Activated effector memory CD4-positive, alpha-beta T cell treated with Interleukin-2 at 50 U/mL for 16 hours (primary cell): Measurements from ENCODE around the gene RPRML.
"Not testable (repeated sequence)": the region's sequence is repeated elsewhere in the genome, so short reads cannot be mapped to it uniquely, and the experiment has no call there.

Experiments used
- DNase-seq: peaks from one replicate; pipeline ENCODE4 v3.0.0-alpha.2; 2020

Gene RPRML

GRCh38 chr17:46975287-46975686 is 3.8 kb downstream of the RPRML start:
- no peak for DNase-seq

DNA sequence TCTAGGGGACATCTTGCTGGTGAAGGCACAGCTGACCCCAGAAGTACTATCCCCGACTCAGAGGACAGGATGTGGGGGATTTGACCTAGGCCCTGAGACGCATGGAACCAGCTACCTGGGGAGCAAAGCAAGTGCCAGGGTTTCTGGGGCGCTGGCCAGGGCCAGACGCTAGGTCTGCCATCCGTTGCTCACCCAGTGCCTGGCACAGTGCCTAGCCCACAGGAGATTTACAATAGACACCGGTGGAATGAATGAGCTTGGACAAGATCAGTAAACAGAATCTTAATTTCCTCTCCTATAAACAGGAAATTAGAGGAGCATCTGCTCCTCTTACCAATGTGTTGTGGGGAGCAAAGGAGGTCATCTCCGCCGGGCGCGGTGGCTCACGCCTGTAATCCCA is 5.0 kb downstream of the RPRML start:
- no peak for DNase-seq

- no peak for DNase-seq
Observed at GRCh38 chr17:46972346-46972745, 6.7 kb downstream of the RPRML start.

DNA sequence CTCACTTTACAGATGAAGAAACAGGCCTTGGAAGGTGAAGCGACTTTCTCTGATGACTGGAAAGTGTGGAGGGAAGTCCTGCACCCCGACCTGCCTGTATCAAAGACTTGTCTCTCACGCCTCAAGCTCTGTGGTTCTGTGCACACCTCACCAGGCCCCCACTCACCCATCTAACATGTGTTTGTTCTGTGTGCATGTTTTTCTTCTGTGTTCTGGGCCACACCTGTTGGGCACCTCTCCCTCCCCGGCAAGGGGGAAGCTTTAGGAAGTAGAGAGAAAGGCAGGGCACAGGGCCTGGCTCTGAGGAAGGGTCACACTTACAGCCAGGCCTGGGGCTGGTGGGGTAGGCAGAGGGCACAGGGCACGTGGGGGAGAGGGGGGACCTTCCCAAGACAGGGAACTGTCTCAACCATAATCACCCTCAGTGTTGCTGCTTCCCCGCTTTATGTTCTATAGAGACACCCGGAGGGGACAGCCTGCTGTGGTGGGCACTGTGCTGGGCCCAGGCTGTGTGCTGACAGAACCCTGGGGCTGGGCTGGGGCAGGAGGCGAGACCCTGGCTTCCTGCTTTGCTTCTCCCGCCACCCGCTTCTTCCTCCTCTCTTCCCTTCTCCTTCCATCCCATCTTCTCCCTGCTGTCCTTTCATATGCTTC is 7.3 kb downstream of the RPRML start:
- DNase-seq = no peak

DNA sequence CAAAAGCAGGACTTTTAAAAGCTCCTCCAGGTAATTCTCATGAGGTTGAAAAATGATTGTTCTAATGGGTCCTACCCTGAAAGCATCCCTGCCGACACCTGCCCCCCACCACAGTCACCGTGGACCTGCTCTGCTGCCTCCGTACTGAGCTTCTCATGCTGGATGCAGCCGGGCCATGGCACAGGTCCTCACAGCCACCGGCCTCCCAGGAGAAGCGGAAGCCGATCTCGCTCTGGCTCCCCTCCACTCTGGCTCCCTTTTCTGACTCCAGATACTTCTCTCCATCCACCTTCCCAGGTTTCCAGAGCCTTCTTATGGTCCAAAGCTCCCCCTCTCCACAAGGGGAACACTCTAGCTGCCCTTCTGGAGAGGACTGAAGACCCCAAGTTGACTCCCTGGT is 10.2 kb downstream of the RPRML start:
- DNase-seq = no peak

- no peak for DNase-seq
Observed at GRCh38 chr17:46968224-46968834, 10.7 kb downstream of the RPRML start.

- DNase-seq = no peak
Observed at GRCh38 chr17:46964315-46965265, 14.5 kb downstream of the RPRML start.

GRCh38 chr17:46963571-46963970 is 15.5 kb downstream of the RPRML start:
- no peak for DNase-seq

DNA sequence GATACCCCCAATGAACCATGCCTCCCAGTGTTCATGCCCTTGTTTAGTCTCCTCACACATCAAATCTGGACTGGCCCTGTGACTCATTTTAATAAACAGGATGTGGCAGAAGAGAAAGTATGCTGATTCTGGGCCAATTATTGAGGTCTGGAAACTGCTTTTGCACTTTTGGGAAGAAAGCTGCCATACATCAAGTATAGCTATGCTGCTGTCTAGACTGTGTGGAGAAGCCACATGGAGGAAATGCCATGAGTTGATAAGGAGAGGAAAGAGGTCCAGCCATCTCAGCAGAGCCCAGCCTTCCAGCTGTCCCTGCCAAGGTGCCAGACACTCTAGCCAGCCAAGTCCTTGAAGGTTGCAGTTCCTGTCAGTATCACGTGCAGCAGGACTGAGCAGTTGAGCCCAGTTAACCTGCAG is 16.7 kb downstream of the RPRML start:
- no peak for DNase-seq

DNA sequence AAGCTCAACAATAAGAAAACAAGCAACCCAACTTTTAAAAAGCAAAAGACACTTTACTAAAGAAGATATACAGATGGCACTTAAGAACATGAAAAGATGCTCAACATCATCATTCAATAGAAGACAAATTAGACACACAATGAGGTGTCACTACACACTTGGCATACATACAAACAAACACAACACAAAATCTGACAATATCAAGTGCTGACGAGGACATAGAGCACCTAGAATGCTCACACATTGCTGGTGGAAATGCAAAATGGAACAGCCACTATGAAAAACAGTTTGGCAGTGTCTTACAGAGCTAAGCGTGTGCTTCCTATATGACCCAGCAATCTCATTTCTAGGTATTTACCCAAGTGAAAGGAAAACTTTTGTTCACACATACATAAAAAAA is 18.9 kb downstream of the RPRML start:
- no peak for DNase-seq

- no peak for DNase-seq
Observed at GRCh38 chr17:46958041-46958591, 20.9 kb downstream of the RPRML start.

- not testable (repeated sequence) for DNase-seq
Observed at GRCh38 chr17:46953191-46953590, 25.9 kb downstream of the RPRML start.

GRCh38 chr17:46952115-46952514 is 26.9 kb downstream of the RPRML start:
- no peak for DNase-seq

DNA sequence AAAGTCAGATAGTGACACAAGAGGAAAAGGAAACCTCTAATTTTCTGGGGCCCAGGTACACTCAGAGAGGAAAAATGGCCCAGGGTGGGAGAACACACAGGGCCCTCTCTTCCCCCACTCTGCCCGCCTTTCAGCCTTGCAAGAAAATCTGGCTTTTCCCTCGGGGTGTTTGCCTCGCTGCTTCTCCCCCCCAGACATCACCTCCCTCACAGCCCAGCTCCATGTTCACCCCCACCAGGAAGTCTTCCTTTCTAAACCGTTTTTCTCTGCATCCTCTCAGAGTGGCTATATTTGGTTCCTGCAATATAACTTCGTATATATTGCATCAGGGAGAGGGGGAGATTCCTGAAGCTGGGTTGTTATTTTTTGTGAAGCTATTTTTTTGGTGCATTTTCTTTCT is 27.3 kb downstream of the RPRML start:
- no peak for DNase-seq

- DNase-seq = no peak
Observed at GRCh38 chr17:46950997-46951621, 27.9 kb downstream of the RPRML start.

GRCh38 chr17:46950342-46950996 is 28.6 kb downstream of the RPRML start:
- no peak for DNase-seq

DNA sequence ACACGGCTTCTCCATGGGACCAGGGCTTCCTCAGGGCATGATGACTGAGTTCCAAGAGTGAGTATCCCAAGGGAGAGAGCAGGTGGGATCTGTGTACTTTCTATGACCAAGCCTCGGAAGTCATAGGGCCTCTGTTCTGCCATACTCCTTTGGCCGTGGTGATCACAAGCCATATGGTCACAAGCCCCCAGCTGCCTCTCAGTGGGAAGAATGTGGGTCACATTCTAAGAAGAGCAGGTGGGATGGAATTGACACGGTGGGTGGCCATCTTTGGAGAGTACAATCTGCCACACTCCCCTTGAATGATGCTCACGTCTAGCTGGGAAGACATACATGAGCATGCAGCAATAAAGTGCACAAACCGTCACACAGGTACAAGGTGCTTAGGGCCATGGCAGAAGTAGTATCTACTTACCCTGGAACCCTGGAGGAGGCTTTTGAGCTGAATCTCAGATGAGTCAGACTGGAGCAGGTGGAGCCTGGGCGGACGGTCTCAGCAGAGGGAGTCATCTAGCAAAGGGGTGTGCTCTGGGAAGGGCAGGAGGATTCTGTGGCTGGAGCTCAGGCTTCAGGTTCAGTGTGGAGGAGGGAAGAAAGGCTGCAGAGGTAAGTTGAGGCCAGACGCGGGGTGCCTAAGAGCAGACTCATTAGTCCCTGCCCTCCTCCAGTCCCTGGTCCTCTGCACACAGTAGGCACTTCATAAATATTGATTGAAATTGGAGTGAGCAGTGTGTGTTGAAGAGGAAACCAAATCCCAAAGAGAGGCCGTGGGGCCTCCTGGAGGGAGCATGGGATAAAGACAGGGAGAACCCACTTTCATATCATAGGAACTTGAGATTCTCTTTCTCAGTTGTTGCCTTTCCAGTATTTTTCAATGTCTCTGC is 29.5 kb downstream of the RPRML start:
- no peak for DNase-seq

GRCh38 chr17:46948544-46948943 is 30.5 kb downstream of the RPRML start:
- no peak for DNase-seq

- no peak for DNase-seq
Observed at GRCh38 chr17:46947216-46947615, 31.8 kb downstream of the RPRML start.

GRCh38 chr17:46944931-46945330 is 34.1 kb downstream of the RPRML start:
- DNase-seq = no peak
